H9 (cell line): ENCODE results near the gene CYBRD1. TPM values are rescaled to one million over a fixed set of nuclear protein-coding genes. Genes with fewer than 3 reads are reported as not detected.

Source experiments
- DNase-seq: peaks from one replicate; pipeline ENCODE4 v3.0.0-alpha.2; 2017
- H2AFZ ChIP-seq: one replicate; pipeline ENCODE4 v1.6.1; 2013; ENCODE audit warnings: mild to moderate bottlenecking, low read length, control low read depth, moderate library complexity
- H2AK5ac ChIP-seq: 2 replicates; pipeline ENCODE4 v1.6.1; 2013; ENCODE audit warnings: low read length, control low read depth, mixed read lengths; ENCODE audit not compliant: insufficient read length
- H2BK120ac ChIP-seq: one replicate; pipeline ENCODE4 v1.6.1; 2013; ENCODE audit warnings: low read depth, mild to moderate bottlenecking, low read length, control low read depth, inconsistent platforms; ENCODE audit not compliant: poor library complexity, severe bottlenecking
- H2BK12ac ChIP-seq: 2 replicates; pipeline ENCODE4 v1.6.1; 2013; ENCODE audit warnings: low read length, control low read depth, mixed read lengths, low read depth; ENCODE audit not compliant: insufficient read length
- H2BK15ac ChIP-seq: 2 replicates; pipeline ENCODE4 v1.6.1; 2013; ENCODE audit warnings: low read depth, low read length, control low read depth
- H2BK20ac ChIP-seq: one replicate; pipeline ENCODE4 v1.6.1; 2013; ENCODE audit warnings: low read depth, mild to moderate bottlenecking, low read length, control low read depth, inconsistent platforms; ENCODE audit not compliant: poor library complexity, severe bottlenecking
- H2BK5ac ChIP-seq: 2 replicates; pipeline ENCODE4 v1.6.1; 2013; ENCODE audit warnings: low read length, control low read depth, mixed read lengths; ENCODE audit not compliant: insufficient read length
- H3K14ac ChIP-seq: 2 replicates; pipeline ENCODE4 v1.6.1; 2013; ENCODE audit warnings: low read length, control low read depth; ENCODE audit not compliant: insufficient read depth
- H3K18ac ChIP-seq: 2 replicates; pipeline ENCODE4 v1.6.1; 2013; ENCODE audit warnings: low read depth, mild to moderate bottlenecking, mixed read lengths, low read length, control low read depth; ENCODE audit not compliant: insufficient read length
- H3K23ac ChIP-seq: 2 replicates; pipeline ENCODE4 v1.6.1; 2013; ENCODE audit warnings: low read length, control low read depth, mixed read lengths, low read depth; ENCODE audit not compliant: insufficient read length
- H3K23me2 ChIP-seq: 2 replicates; pipeline ENCODE4 v1.6.1; 2013; ENCODE audit warnings: low read depth, mild to moderate bottlenecking, mixed read lengths, low read length, control low read depth; ENCODE audit not compliant: insufficient read length, poor library complexity, severe bottlenecking
- H3K27ac ChIP-seq: 2 replicates; pipeline ENCODE4 v1.5.1; 2013; ENCODE audit warnings: low read length, control low read depth, mixed read lengths, low read depth; ENCODE audit not compliant: insufficient read length
- H3K27me3 ChIP-seq: 2 replicates; pipeline ENCODE4 v1.6.1; 2013; ENCODE audit warnings: low read length, control low read depth, inconsistent platforms; ENCODE audit not compliant: insufficient read depth
- H3K4ac ChIP-seq: 2 replicates; pipeline ENCODE4 v1.6.1; 2013; ENCODE audit warnings: low read depth, mild to moderate bottlenecking, control low read depth, inconsistent platforms, low read length, moderate library complexity
- H3K4me1 ChIP-seq: 2 replicates; pipeline ENCODE4 v1.6.1; 2013; ENCODE audit warnings: low read length, control low read depth, inconsistent platforms; ENCODE audit not compliant: insufficient read depth
- H3K4me2 ChIP-seq: 2 replicates; pipeline ENCODE4 v1.6.1; 2013; ENCODE audit warnings: low read length, control low read depth, mixed read lengths; ENCODE audit not compliant: insufficient read length, insufficient read depth
- H3K56ac ChIP-seq: 2 replicates; pipeline ENCODE4 v1.6.1; 2013; ENCODE audit warnings: low read depth, mild to moderate bottlenecking, mixed read lengths, low read length, control low read depth; ENCODE audit not compliant: insufficient read length
- H3K79me1 ChIP-seq: 2 replicates; pipeline ENCODE4 v1.6.1; 2013; ENCODE audit warnings: low read depth, mild to moderate bottlenecking, moderate library complexity, low read length, control low read depth, inconsistent platforms; ENCODE audit not compliant: insufficient read depth, poor library complexity, severe bottlenecking
- H3K79me2 ChIP-seq: 2 replicates; pipeline ENCODE4 v1.6.1; 2013; ENCODE audit warnings: low read length, control low read depth, inconsistent platforms; ENCODE audit not compliant: insufficient read depth
- H3K9ac ChIP-seq: 2 replicates; pipeline ENCODE4 v1.6.1; 2013; ENCODE audit warnings: low read length, control low read depth, mixed read lengths; ENCODE audit not compliant: insufficient read length; ENCODE audit errors: extremely low read depth
- H3K9me3 ChIP-seq: one replicate; pipeline ENCODE4 v1.6.1; 2013; ENCODE audit warnings: low read depth, low read length, inconsistent platforms; ENCODE audit not compliant: control insufficient read depth
- H3T11ph ChIP-seq: one replicate; pipeline ENCODE4 v1.6.1; 2013; ENCODE audit warnings: mild to moderate bottlenecking, low read length, control low read depth, inconsistent platforms
- H4K20me1 ChIP-seq: one replicate; pipeline ENCODE4 v1.6.1; 2013; ENCODE audit not compliant: control insufficient read depth, insufficient read length, insufficient read depth
- H4K5ac ChIP-seq: 2 replicates; pipeline ENCODE4 v1.6.1; 2013; ENCODE audit warnings: low read depth, mild to moderate bottlenecking, mixed read lengths, low read length, control low read depth; ENCODE audit not compliant: insufficient read length
- H4K8ac ChIP-seq: replicated peaks from 2 replicates; pipeline ENCODE4 v1.6.1; 2013; ENCODE audit warnings: low read length, control low read depth, mixed read lengths, low read depth; ENCODE audit not compliant: insufficient read length
- H4K91ac ChIP-seq: 2 replicates; pipeline ENCODE4 v1.6.1; 2013; ENCODE audit warnings: low read depth, mild to moderate bottlenecking, moderate library complexity, mixed read lengths, low read length, control low read depth; ENCODE audit not compliant: insufficient read length
- H3K27ac Mint-ChIP-seq, 3 experiments: 2 replicates in 2 of 3; 3 replicates in 1 of 3; pipeline ENCODE4 v1.8.0; 2020 to 2021; ENCODE audit warnings: mixed read lengths in 3 of 3, mild to moderate bottlenecking in 1 of 3, moderate library complexity in 1 of 3
- H3K27me3 Mint-ChIP-seq: 2 replicates; pipeline ENCODE4 v1.8.0; 2021; ENCODE audit warnings: low read depth, mild to moderate bottlenecking, moderate library complexity, mixed read lengths
- H3K36me3 Mint-ChIP-seq, 3 experiments: 2 replicates in 2 of 3; 3 replicates in 1 of 3; pipeline ENCODE4 v1.8.0; 2020 to 2021; ENCODE audit warnings: low read depth in 3 of 3, mixed read lengths in 3 of 3; ENCODE audit not compliant: insufficient read depth in 1 of 3
- H3K4me1 Mint-ChIP-seq, 2 experiments: 2 replicates each; pipeline ENCODE4 v1.8.0; 2020; ENCODE audit warnings: mixed read lengths in 2 of 2
- H3K4me3 Mint-ChIP-seq, 2 experiments: 2 replicates in 1 of 2; 3 replicates in 1 of 2; pipeline ENCODE4 v1.8.0; 2020 to 2021; ENCODE audit warnings: mild to moderate bottlenecking in 2 of 2, mixed read lengths in 2 of 2, moderate library complexity in 1 of 2
- H3K9me3 Mint-ChIP-seq, 2 experiments: 2 replicates in 1 of 2; 3 replicates in 1 of 2; pipeline ENCODE4 v1.8.0; 2020; ENCODE audit warnings: mild to moderate bottlenecking in 2 of 2, mixed read lengths in 2 of 2, moderate library complexity in 1 of 2
- CTCF ChIP-seq: fragments of 200-600 bp; sonication (generic); conservative IDR thresholded peaks from 3 replicates; pipeline ENCODE4 v1.8.0; 2021; ENCODE audit warnings: antibody characterized with exemption, mild to moderate bottlenecking
- WGBS: extraction: QIAGEN DNeasy Blood & Tissue Kit; methylation state at CpG from one replicate; pipeline ENCODE4 v1.1.7; 2013; ENCODE audit warnings: missing lambda C conversion rate, low lambda C conversion rate, mixed read lengths; ENCODE audit not compliant: insufficient read length; ENCODE audit errors: extremely low coverage; 5-methylcytosine and 5-hydroxymethylcytosine counted together
- total RNA-seq: library from RNA; stranded (reverse); gene quantifications from 2 replicates; pipeline ENCODE4 v1.2.1, GENCODE V29; 2021

The CYBRD1 gene
- total RNA-seq, 1 experiment from 2014 or later: 3.6 TPM

GRCh38 chr2:171583566-171583965 is 61.3 kb downstream of the CYBRD1 start:
- H3T11ph ChIP-seq: no peak overlapping the region
- H4K20me1 ChIP-seq: no peaks in the 10 kb centered on the region
- no peak overlapping the region for H2AFZ ChIP-seq
- no peak overlapping the region for H4K5ac ChIP-seq
- no peak overlapping the region for H3K56ac ChIP-seq
- no peak overlapping the region for H3K4me3 Mint-ChIP-seq
- no peaks in the 10 kb centered on the region for H3K4me1 ChIP-seq
- no peak overlapping the region for H2BK120ac ChIP-seq
- no peaks in the 10 kb centered on the region for H3K27me3 Mint-ChIP-seq
- TF ChIP-seq CTCF: no peak
- H4K91ac ChIP-seq: no peak overlapping the region
- H3K27me3 ChIP-seq: no peaks in the 10 kb centered on the region
- H3K23me2 ChIP-seq: no peaks in the 10 kb centered on the region
- no peak overlapping the region for H3K27ac Mint-ChIP-seq
- H2AK5ac ChIP-seq: no peak overlapping the region
- no peaks in the 10 kb centered on the region for H3K9me3 ChIP-seq
- no peak overlapping the region for H3K4me2 ChIP-seq
- H3K23ac ChIP-seq: no peak overlapping the region
- WGBS: no CpG with 5 or more reads among the region's 1 CpG
- no peak overlapping the region for H3K9ac ChIP-seq
- H4K8ac ChIP-seq: no peak overlapping the region
- no peak overlapping the region for H3K18ac ChIP-seq
- no peak overlapping the region for H3K14ac ChIP-seq
- H2BK15ac ChIP-seq: no peak overlapping the region
- H2BK5ac ChIP-seq: no peak overlapping the region
- H3K79me1 ChIP-seq: no peaks in the 10 kb centered on the region
- no peaks in the 10 kb centered on the region for H3K4me1 Mint-ChIP-seq
- H3K4ac ChIP-seq: no peak overlapping the region
- no peak overlapping the region for H2BK12ac ChIP-seq
- no peaks in the 10 kb centered on the region for H3K9me3 Mint-ChIP-seq
- DNase-seq: no peak
- no peaks in the 10 kb centered on the region for H3K79me2 ChIP-seq
- no peaks in the 10 kb centered on the region for H3K36me3 Mint-ChIP-seq
- H2BK20ac ChIP-seq: no peak overlapping the region
- no peak overlapping the region for H3K27ac ChIP-seq
